ENCODE measurements around the gene SEC22C. TPM values are rescaled to one million over a fixed set of nuclear protein-coding genes. Genes with fewer than 3 reads are reported as not detected.

SEC22C gene
- total RNA-seq, 1 donor from 2014 or later: 73.3 TPM

GRCh38 chr3:42507252-42507651 lies 74.5 kb downstream of the SEC22C start:
- no peak for TF ChIP-seq CTCF (IDR thresholded peaks at IDR 0.05; ENCODE audit: insufficient read depth, low read length, poor library complexity, severe bottlenecking)
- no peak for DNase-seq (ENCODE audit: low read depth)
- H3K36me3 ChIP-seq (ENCODE audit: control insufficient read depth, insufficient read depth, low read length): no peaks in the 10 kb centered on the region
- H3K4me3 ChIP-seq (ENCODE audit: low read depth, low read length): no peak overlapping the region
- peaks cover 19% of the 10 kb centered on the region for H3K27me3 ChIP-seq (ENCODE audit: control insufficient read depth, insufficient read depth, low read length)

GRCh38 chr3:42505849-42506410 lies 75.8 kb downstream of the SEC22C start:
- no peak for DNase-seq (ENCODE audit: low read depth)
- TF ChIP-seq CTCF (IDR thresholded peaks at IDR 0.05; ENCODE audit: insufficient read depth, low read length, poor library complexity, severe bottlenecking): no peak
- Histone ChIP-seq H3K4me3 (ENCODE audit: low read depth, low read length) (no peak overlapping the region), H3K27me3 (ENCODE audit: control insufficient read depth, insufficient read depth, low read length) (peaks cover 29% of the 10 kb centered on the region), H3K36me3 (ENCODE audit: control insufficient read depth, insufficient read depth, low read length) (no peaks in the 10 kb centered on the region)

GRCh38 chr3:42505128-42505848 lies 76.5 kb downstream of the SEC22C start:
- DNase-seq (ENCODE audit: low read depth): no peak
- H3K27me3 ChIP-seq (ENCODE audit: control insufficient read depth, insufficient read depth, low read length): peaks cover 33% of the 10 kb centered on the region
- TF ChIP-seq CTCF (IDR thresholded peaks at IDR 0.05; ENCODE audit: insufficient read depth, low read length, poor library complexity, severe bottlenecking): no peak
- H3K36me3 ChIP-seq (ENCODE audit: control insufficient read depth, insufficient read depth, low read length): no peaks in the 10 kb centered on the region
- H3K4me3 ChIP-seq (ENCODE audit: low read depth, low read length): no peak overlapping the region

GRCh38 chr3:42504334-42505127 lies 77.2 kb downstream of the SEC22C start:
- Histone ChIP-seq H3K4me3 (ENCODE audit: low read depth, low read length) (no peak overlapping the region), H3K36me3 (ENCODE audit: control insufficient read depth, insufficient read depth, low read length) (no peaks in the 10 kb centered on the region), H3K27me3 (ENCODE audit: control insufficient read depth, insufficient read depth, low read length) (peaks cover 38% of the 10 kb centered on the region)
- DNase-seq (ENCODE audit: low read depth): no peak
- TF ChIP-seq CTCF (IDR thresholded peaks at IDR 0.05; ENCODE audit: insufficient read depth, low read length, poor library complexity, severe bottlenecking): no peak

- DNase-seq (ENCODE audit: low read depth): no peak
- H3K4me3 ChIP-seq (ENCODE audit: low read depth, low read length): no peak overlapping the region
- H3K27me3 ChIP-seq (ENCODE audit: control insufficient read depth, insufficient read depth, low read length): peaks cover 44% of the 10 kb centered on the region
- no peak for TF ChIP-seq CTCF (IDR thresholded peaks at IDR 0.05; ENCODE audit: insufficient read depth, low read length, poor library complexity, severe bottlenecking)
- no peaks in the 10 kb centered on the region for H3K36me3 ChIP-seq (ENCODE audit: control insufficient read depth, insufficient read depth, low read length)
Observed at GRCh38 chr3:42503957-42504333, 77.8 kb downstream of the SEC22C start.
